GM12878 (cell line): ENCODE results near the gene AGAP3. TPM values are rescaled to one million over a fixed set of nuclear protein-coding genes. Genes with fewer than 3 reads are reported as not detected.

Experiments
- ATAC-seq: fragments of 200-7000 bp; cut with Tn5 transposase; 3 replicates; pipeline ENCODE4 v1.9.1; 2020; ENCODE audit warnings: mild to moderate bottlenecking, moderate library complexity
- BruUV-seq: library from RNA; stranded (reverse); fragments of 400-500 nt; replicated peaks from 2 replicates; lab custom pipeline; 2021; lab: Mats Ljungman, UMichigan
- CTCF ChIA-PET: fragments of 300-600 bp; sonication (Branson Sonifier 250); formaldehyde crosslinking; extraction: SDS; loops from one replicate; lab custom pipeline; 2021; ENCODE audit warnings: inconsistent platforms; lab: Yijun Ruan, JAX
- POLR2A ChIA-PET: fragments of 350-600 bp; formaldehyde crosslinking; extraction: SDS; loops from one replicate; lab custom pipeline; 2021; ENCODE audit warnings: inconsistent platforms; lab: Charles Lee
- RAD21 ChIA-PET: fragments of 300-600 bp; sonication (Branson Sonifier 250); formaldehyde crosslinking; loops from one replicate; lab custom pipeline; 2023; ENCODE audit warnings: antibody characterized with exemption; ENCODE audit not compliant: unreplicated experiment; lab: Charles Lee
- SMC1A ChIA-PET: fragments of 300-600 bp; sonication (Branson Sonifier 250); formaldehyde crosslinking; loops from one replicate; lab custom pipeline; 2023; ENCODE audit not compliant: unreplicated experiment, uncharacterized antibody; lab: Charles Lee
- DNase-seq: peaks from one replicate; pipeline ENCODE4 v3.0.0-alpha.2; 2011; ENCODE audit warnings: low read depth, low spot score
- FAIRE-seq: peaks from 3 replicates; lab custom pipeline; 2011; peaks lifted over from hg19 to GRCh38; lab: Jason Lieb, UNC
- H2AFZ ChIP-seq: 2 replicates; pipeline ENCODE4 v1.6.0; 2011; ENCODE audit warnings: low read depth, low read length, control low read depth; ENCODE audit not compliant: control insufficient read depth
- H3K27ac ChIP-seq: 2 replicates; pipeline ENCODE4 v1.5.1; 2011; ENCODE audit warnings: control low read depth; ENCODE audit not compliant: control insufficient read depth, insufficient read depth
- H3K27me3 ChIP-seq, 2 experiments: replicated peaks in 1 of 2; 2 replicates each; pipeline versions ENCODE4 v1.6.0 to v1.6.1; 2011; ENCODE audit warnings: low read length in 1 of 2; ENCODE audit not compliant: control insufficient read depth in 2 of 2, insufficient read depth in 2 of 2
- H3K36me3 ChIP-seq, 2 experiments: 2 replicates each; pipeline ENCODE4 v1.5.1; 2011; ENCODE audit warnings: low read length in 1 of 2; ENCODE audit not compliant: control insufficient read depth in 2 of 2, insufficient read depth in 2 of 2
- H3K4me1 ChIP-seq: 2 replicates; pipeline ENCODE4 v1.6.1; 2011; ENCODE audit warnings: mild to moderate bottlenecking, low read length, moderate library complexity, mixed read lengths; ENCODE audit not compliant: control insufficient read depth, insufficient read depth
- H3K4me2 ChIP-seq: 2 replicates; pipeline ENCODE4 v1.6.0; 2011; ENCODE audit warnings: control low read depth; ENCODE audit not compliant: control insufficient read depth, insufficient read depth
- H3K4me3 ChIP-seq: fragments of 200-600 bp; sonication (generic); 2 replicates; pipeline ENCODE4 v1.5.1; 2016
- H3K79me2 ChIP-seq: 2 replicates; pipeline ENCODE4 v1.6.0; 2011; ENCODE audit warnings: low read length; ENCODE audit not compliant: control insufficient read depth, insufficient read depth
- H3K9ac ChIP-seq: 2 replicates; pipeline ENCODE4 v1.8.0; 2011; ENCODE audit warnings: low read length, control low read depth, mixed read lengths; ENCODE audit not compliant: control insufficient read depth, insufficient read depth
- H3K9me3 ChIP-seq: replicated peaks from 3 replicates; pipeline ENCODE4 v1.5.1; 2011; ENCODE audit warnings: mild to moderate bottlenecking, low read length; ENCODE audit not compliant: control insufficient read depth, insufficient read depth
- H4K20me1 ChIP-seq: 2 replicates; pipeline ENCODE4 v1.6.0; 2011; ENCODE audit not compliant: control insufficient read depth, insufficient read depth
- BCL11A ChIP-seq: IDR thresholded peaks from 2 replicates; pipeline ENCODE4 v1.6.1; 2011; ENCODE audit warnings: low read depth, low read length
- CREM ChIP-seq: IDR thresholded peaks from 2 replicates; pipeline ENCODE4 v1.6.1; 2014; ENCODE audit warnings: antibody characterized with exemption, low read depth
- HDAC6 ChIP-seq: fragments of 200-600 bp; sonication (generic); IDR thresholded peaks from one replicate; pipeline ENCODE4 v1.8.0; 2017; ENCODE audit warnings: antibody characterized with exemption; ENCODE audit not compliant: unreplicated experiment
- HDGF ChIP-seq: fragments of 450-650 bp; IDR thresholded peaks from 2 replicates; pipeline ENCODE4 v1.6.1; 2016; ENCODE audit warnings: antibody characterized with exemption
- IKZF1 ChIP-seq: fragments of 450-650 bp; conservative IDR thresholded peaks from 2 replicates; pipeline ENCODE4 v1.6.1; 2017; ENCODE audit warnings: antibody characterized with exemption, mild to moderate bottlenecking
- KAT2A ChIP-seq: conservative IDR thresholded peaks from 2 replicates; pipeline ENCODE4 v1.6.1; 2011; ENCODE audit warnings: low read depth, low read length; ENCODE audit not compliant: control insufficient read depth
- MTA2 ChIP-seq: fragments of 450-650 bp; IDR thresholded peaks from 2 replicates; pipeline ENCODE4 v1.6.1; 2016; ENCODE audit warnings: low read depth, mild to moderate bottlenecking, moderate library complexity
- MXI1 ChIP-seq: fragments of 150-350 bp; IDR thresholded peaks from 2 replicates; pipeline ENCODE4 v1.6.1; 2011; ENCODE audit warnings: low read depth, mild to moderate bottlenecking, inconsistent platforms, low read length, improper control_type of control experiment
- NR2C2 ChIP-seq: IDR thresholded peaks from 2 replicates; pipeline ENCODE4 v1.6.1; 2011; ENCODE audit warnings: borderline replicate concordance, low read depth; ENCODE audit not compliant: control insufficient read depth, insufficient read length
- PBX3 ChIP-seq: IDR thresholded peaks from 2 replicates; pipeline ENCODE4 v1.6.1; 2011; ENCODE audit warnings: mild to moderate bottlenecking, low read depth, low read length, moderate library complexity; ENCODE audit not compliant: insufficient replicate concordance
- RBBP5 ChIP-seq: fragments of 200-600 bp; sonication (generic); conservative IDR thresholded peaks from 2 replicates; pipeline ENCODE4 v1.6.1; 2016
- SIX5 ChIP-seq: IDR thresholded peaks from 2 replicates; pipeline ENCODE4 v1.6.1; 2011; ENCODE audit warnings: mild to moderate bottlenecking, low read depth, low read length, moderate library complexity; ENCODE audit not compliant: severe bottlenecking
- SP1 ChIP-seq: IDR thresholded peaks from one replicate; pipeline ENCODE4 v1.6.1; 2011; ENCODE audit warnings: low read depth, low read length
- SPI1 ChIP-seq: IDR thresholded peaks from 2 replicates; pipeline ENCODE4 v1.6.1; 2011; ENCODE audit warnings: low read depth, mild to moderate bottlenecking, low read length, moderate library complexity, borderline replicate concordance; ENCODE audit not compliant: insufficient read depth
- TCF7 ChIP-seq: IDR thresholded peaks from 2 replicates; pipeline ENCODE4 v1.6.1; 2014; ENCODE audit warnings: antibody characterized with exemption, borderline replicate concordance
- ZBTB11 ChIP-seq: fragments of 450-650 bp; formaldehyde crosslinking; IDR thresholded peaks from 2 replicates; pipeline ENCODE4 v1.5.0; 2022; ENCODE audit warnings: mild to moderate bottlenecking, missing genetic modification characterization
- WGBS: methylation state at CpG from one replicate; pipeline ENCODE4 v1.1.6; 2016; ENCODE audit warnings: low lambda C conversion rate; ENCODE audit not compliant: insufficient replicate concordance, insufficient coverage; ENCODE audit errors: missing lambda C conversion rate; 5-methylcytosine and 5-hydroxymethylcytosine counted together
- in situ Hi-C: fragments of 300-500 bp; cut with MboI; formaldehyde crosslinking; loops from 9 replicates; pipeline ENCODE4 v1.14.3; 2018; ENCODE audit warnings: mixed read lengths
- intact Hi-C: fragments of 100-400 bp; cut with micrococcal nuclease; formaldehyde crosslinking; loops from one replicate; pipeline ENCODE4 v1.14.2; 2022; ENCODE audit not compliant: unreplicated experiment
- polyA plus RNA-seq, 11 experiments: library from polyadenylated mRNA; depleted of rRNA in 4 of 11; unstranded in 6 of 11; stranded (reverse) in 5 of 11; fragments of >200 nt; fragmentation: Nextera tagmentation in 4 of 11; fragmentation: Illumina TruSeq in 1 of 11; extraction: Ambion mirVana in 4 of 11; extraction: Trizol in 1 of 11; gene quantifications; 1 replicate in 1 of 11; 2 replicates in 10 of 11; pipeline versions ENCODE4 v1.2.1 to v1.2.3, GENCODE V29; 2011 to 2016; ENCODE audit warnings: inconsistent platforms in 2 of 11, missing spikeins in 2 of 11, low read depth in 1 of 11
- total RNA-seq, 4 experiments: library from RNA; depleted of rRNA in 3 of 4; stranded (reverse); fragments of >200 nt in 3 of 4; fragmentation: Illumina TruSeq in 1 of 4; extraction: Trizol in 1 of 4; gene quantifications; 2 replicates each; pipeline versions ENCODE4 v1.2.1 to v1.2.3, GENCODE V29; 2013 to 2021

Gene AGAP3
- total and polyA plus RNA-seq, 10 of the 15 experiments (the other 5 are each of a cell fraction or from before 2014, with no cell fraction given), result 1.8 to 68.1 (median 15.7) TPM

GRCh38 chr7:151143261-151144015, 57.2 kb downstream of the AGAP3 start:
- no TSS peak for BruUV-seq
- in situ Hi-C loops, result no loop called here

More at GRCh38 chr7:151143261-151144015, 57.2 kb downstream of the AGAP3 start:
- Histone ChIP-seq H3K79me2 (no peaks in the 10 kb centered on the region), H3K27ac (no peak overlapping the region), H2AFZ (no peak overlapping the region), H3K4me2 (no peak overlapping the region), H3K9ac (no peak overlapping the region), H3K4me1 (no peaks in the 10 kb centered on the region), H3K9me3 (no peaks in the 10 kb centered on the region), H3K4me3 (no peak overlapping the region), H3K27me3 (no peaks in the 10 kb centered on the region), H3K36me3 (peaks cover 0 to 2% of the 10 kb centered on the region in 2 experiments; a peak in 3 of 4 replicates), H4K20me1 (no peaks in the 10 kb centered on the region)
- DNase-seq (no peak), FAIRE-seq (no peak), ATAC-seq (no peak)
- ChIA-PET RAD21 (no interaction called here), CTCF (interaction anchor here (1.4 kb wide), 1 partner anchor 29 kb away, joined by 3 read pairs; no protein-coding TSS in a partner anchor), POLR2A (no interaction called here), SMC1A (no interaction called here)
- intact Hi-C loops, result no loop called here
- WGBS, result 91% methylated on average over 25 of the region's 25 CpGs
- TF ChIP-seq KAT2A (no peak), BCL11A (no peak), CREM (no peak), MXI1 (no peak), MTA2 (no peak), SP1 (no peak), RBBP5 (no peak), IKZF1 (no peak), NR2C2 (no peak), ZBTB11 (CRISPR knock-in tag) (no peak), HDGF (no peak), SPI1 (no peak), TCF7 (no peak), HDAC6 (no peak), PBX3 (no peak), SIX5 (no peak)
